Right lobe of liver (tissue), 6 donors: Measurements from ENCODE around the gene GPC5. TPM values are rescaled to one million over a fixed set of nuclear protein-coding genes. Genes with fewer than 3 reads are reported as not detected.
A peak's percentile ranks its signal among the peaks of the same experiment; 100 is the strongest.

Experiments
- ATAC-seq, 4 donors: fragments of 200-7000 bp; cut with Tn5 transposase; one replicate each; pipeline ENCODE4 v1.9.1; 2020; ENCODE audit warnings: mild to moderate bottlenecking in 4 of 4, moderate library complexity in 4 of 4
- DNase-seq, 3 donors: peaks; one replicate each; pipeline ENCODE4 v3.0.0-alpha.2; 2020
- H3K27ac ChIP-seq, 3 donors: fragments of 200-600 bp; one replicate each; pipeline ENCODE4 v1.8.0; 2022
- H3K27me3 ChIP-seq, 2 donors: fragments of 200-600 bp; one replicate each; pipeline ENCODE4 v1.8.0; 2022
- H3K36me3 ChIP-seq, 4 donors: fragments of 200-600 bp; sonication (generic) in 1 of 4; one replicate each; pipeline versions ENCODE4 v1.5.1 to v1.8.0; 2017 to 2022; ENCODE audit warnings: control low read depth in 1 of 4
- H3K4me1 ChIP-seq, 4 donors: fragments of 200-600 bp; sonication (generic) in 1 of 4; one replicate each; pipeline versions ENCODE4 v1.5.1 to v1.8.0; 2017 to 2022; ENCODE audit warnings: control low read depth in 1 of 4
- H3K4me3 ChIP-seq, 3 donors: fragments of 200-600 bp; one replicate each; pipeline ENCODE4 v1.8.0; 2022
- H3K9me3 ChIP-seq, 4 donors: fragments of 200-600 bp; sonication (generic) in 1 of 4; one replicate each; pipeline versions ENCODE4 v1.5.1 to v1.8.0; 2017 to 2022; ENCODE audit warnings: control low read depth in 1 of 4
- POLR2A ChIP-seq: fragments of 450-650 bp; IDR thresholded peaks from one replicate; pipeline ENCODE4 v1.6.1; 2017; ENCODE audit warnings: antibody characterized with exemption, mild to moderate bottlenecking
- WGBS: methylation state at CpG from one replicate; pipeline ENCODE4 v1.1.6; 2018; ENCODE audit warnings: low coverage, low lambda C conversion rate; ENCODE audit not compliant: insufficient coverage; ENCODE audit errors: missing lambda C conversion rate; 5-methylcytosine and 5-hydroxymethylcytosine counted together
- intact Hi-C, 2 donors: fragments of 100-400 bp; cut with DNase I; formaldehyde crosslinking; loops; one replicate each; pipeline versions ENCODE4 v1.11.2 to v1.14.1; 2022
- total RNA-seq, 6 experiments: library from RNA; depleted of rRNA in 2 of 6; stranded (reverse); fragments of >200 nt in 2 of 6; fragmentation: NEBNext Ultra II Directional in 3 of 6; extraction: Animal tissue kit (Norgen Biotek cat#: 25700) in 3 of 6; gene quantifications; one replicate each; pipeline versions ENCODE4 v1.1.0 to v1.2.4, GENCODE V29; 2016 to 2023
- TF ChIP-seq, protein P1 (sequence below), 4 donors: fragments of 200-600 bp in 3 of 4; fragments of 450-650 bp in 1 of 4; IDR thresholded peaks; one replicate each; pipeline versions ENCODE4 v1.5.1 to v1.8.0; 2016 to 2022; ENCODE audit warnings: antibody characterized with exemption in 4 of 4, mild to moderate bottlenecking in 2 of 4
- donor health status: DM: no; HTN: yes; CAD: no.
- donor health status: DM: no; HTN: no; CAD: no.
- donor health status: DM: no; HTN: no; CAD: no.
- donor health status: DM: no; HTN: yes; CAD: no.
- donor health status: DM: no; HTN: yes; CAD: no.

The GPC5 gene
- total RNA-seq, 6 experiments from 2014 or later, result 0.12 to 0.99 (median 0.66) TPM

DNA sequence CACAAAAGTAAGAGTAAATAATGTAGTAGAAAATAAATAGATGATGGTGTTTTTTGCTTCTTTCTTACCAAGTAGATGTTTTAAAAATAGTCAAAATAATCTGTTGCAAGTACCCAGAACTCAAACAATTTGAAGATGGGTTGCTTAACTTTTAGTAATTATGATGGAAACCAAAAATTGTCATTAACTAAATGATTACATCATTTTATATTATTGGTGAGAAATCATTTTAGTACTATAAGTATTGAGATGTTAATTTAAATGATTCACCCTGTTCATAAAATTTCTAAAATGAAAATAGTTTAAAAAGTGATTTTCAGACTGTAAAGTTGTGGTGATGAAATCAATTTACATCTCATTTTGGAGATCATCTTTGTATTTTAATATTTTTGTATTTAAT lies 404.5 kb downstream of the GPC5 start:
- no peak for ATAC-seq
- Histone ChIP-seq H3K36me3 (no peaks in the 10 kb centered on the region), H3K9me3 (no peaks in the 10 kb centered on the region), H3K27me3 (no peaks in the 10 kb centered on the region), H3K4me3 (no peak overlapping the region), H3K27ac (no peak overlapping the region), H3K4me1 (no peaks in the 10 kb centered on the region)
- intact Hi-C loops, result no loop called here
- TF ChIP-seq, protein P1, sequence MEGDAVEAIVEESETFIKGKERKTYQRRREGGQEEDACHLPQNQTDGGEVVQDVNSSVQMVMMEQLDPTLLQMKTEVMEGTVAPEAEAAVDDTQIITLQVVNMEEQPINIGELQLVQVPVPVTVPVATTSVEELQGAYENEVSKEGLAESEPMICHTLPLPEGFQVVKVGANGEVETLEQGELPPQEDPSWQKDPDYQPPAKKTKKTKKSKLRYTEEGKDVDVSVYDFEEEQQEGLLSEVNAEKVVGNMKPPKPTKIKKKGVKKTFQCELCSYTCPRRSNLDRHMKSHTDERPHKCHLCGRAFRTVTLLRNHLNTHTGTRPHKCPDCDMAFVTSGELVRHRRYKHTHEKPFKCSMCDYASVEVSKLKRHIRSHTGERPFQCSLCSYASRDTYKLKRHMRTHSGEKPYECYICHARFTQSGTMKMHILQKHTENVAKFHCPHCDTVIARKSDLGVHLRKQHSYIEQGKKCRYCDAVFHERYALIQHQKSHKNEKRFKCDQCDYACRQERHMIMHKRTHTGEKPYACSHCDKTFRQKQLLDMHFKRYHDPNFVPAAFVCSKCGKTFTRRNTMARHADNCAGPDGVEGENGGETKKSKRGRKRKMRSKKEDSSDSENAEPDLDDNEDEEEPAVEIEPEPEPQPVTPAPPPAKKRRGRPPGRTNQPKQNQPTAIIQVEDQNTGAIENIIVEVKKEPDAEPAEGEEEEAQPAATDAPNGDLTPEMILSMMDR (IDR thresholded peaks at IDR 0.05), result no peak
- TF ChIP-seq POLR2A, result no peak
- no peak for DNase-seq

- WGBS, result 100% methylated on average over 1 of the region's 1 CpG
- intact Hi-C loops, result no loop called here
- H3K36me3 ChIP-seq, result no peaks in the 10 kb centered on the region
- DNase-seq, result no peak
- H3K9me3 ChIP-seq, result no peaks in the 10 kb centered on the region
- no peak overlapping the region for H3K27ac ChIP-seq
- no peak for ATAC-seq
- TF ChIP-seq POLR2A, result no peak
- TF ChIP-seq, protein P1 (IDR thresholded peaks at IDR 0.05), result no peak
- H3K4me1 ChIP-seq, result no peaks in the 10 kb centered on the region
- H3K4me3 ChIP-seq, result no peak overlapping the region
- H3K27me3 ChIP-seq, result no peaks in the 10 kb centered on the region
Measured at GRCh38 chr13:91804724-91805123, 406.3 kb downstream of the GPC5 start.

GRCh38 chr13:91805605-91806004 lies 407.2 kb downstream of the GPC5 start:
- DNase-seq (no peak), ATAC-seq (no peak)
- no peak for TF ChIP-seq POLR2A
- TF ChIP-seq, protein P1 (IDR thresholded peaks at IDR 0.05), result peak in 2 of 4 donors; percentile 17 to 27
- Histone ChIP-seq H3K36me3 (no peaks in the 10 kb centered on the region), H3K4me3 (no peak overlapping the region), H3K27me3 (no peaks in the 10 kb centered on the region), H3K9me3 (no peaks in the 10 kb centered on the region), H3K27ac (no peak overlapping the region), H3K4me1 (no peaks in the 10 kb centered on the region)
- intact Hi-C loops, result no loop called here
- 65% methylated on average over 1 of the region's 1 CpG for WGBS

- no peaks in the 10 kb centered on the region for H3K27me3 ChIP-seq
Measured at GRCh38 chr13:91809161-91809560, 410.7 kb downstream of the GPC5 start.

More at GRCh38 chr13:91809161-91809560, 410.7 kb downstream of the GPC5 start:
- Histone ChIP-seq H3K4me3 (no peak overlapping the region), H3K36me3 (no peaks in the 10 kb centered on the region), H3K9me3 (no peaks in the 10 kb centered on the region), H3K27ac (no peak overlapping the region), H3K4me1 (no peaks in the 10 kb centered on the region)
- ATAC-seq, result no peak
- WGBS, result 51% methylated on average over 2 of the region's 2 CpGs
- DNase-seq, result no peak
- intact Hi-C loops, result no loop called here
- no peak for TF ChIP-seq POLR2A
- TF ChIP-seq, protein P1 (IDR thresholded peaks at IDR 0.05), result no peak
